Chondrocyte (in vitro differentiated cells): ENCODE measurements around the gene ARAP1. TPM values are rescaled to one million over a fixed set of nuclear protein-coding genes. Genes with fewer than 3 reads are reported as not detected.

ENCODE experiments used
- DNase-seq: peaks from one replicate; pipeline ENCODE4 v3.0.0; 2021; ENCODE audit warnings: mixed read lengths, low spot score
- H3K27ac Mint-ChIP-seq: one replicate; pipeline ENCODE4 v1.8.0; 2021; ENCODE audit warnings: mild to moderate bottlenecking, moderate library complexity, mixed read lengths; ENCODE audit not compliant: unreplicated experiment
- H3K27me3 Mint-ChIP-seq: 2 replicates; pipeline ENCODE4 v1.8.0; 2021; ENCODE audit warnings: low read depth, mixed read lengths
- H3K36me3 Mint-ChIP-seq: 2 replicates; pipeline ENCODE4 v1.8.0; 2021; ENCODE audit warnings: low read depth, mixed read lengths
- H3K4me1 Mint-ChIP-seq: 2 replicates; pipeline ENCODE4 v1.8.0; 2021; ENCODE audit warnings: low read depth, mild to moderate bottlenecking, mixed read lengths
- H3K4me3 Mint-ChIP-seq: one replicate; pipeline ENCODE4 v1.8.0; 2021; ENCODE audit warnings: mild to moderate bottlenecking, moderate library complexity, mixed read lengths; ENCODE audit not compliant: unreplicated experiment
- H3K9me3 Mint-ChIP-seq: 2 replicates; pipeline ENCODE4 v1.8.0; 2021; ENCODE audit warnings: low read depth, mixed read lengths
- total RNA-seq: library from RNA; stranded (reverse); gene quantifications from 3 replicates; pipeline ENCODE4 v1.2.1, GENCODE V29; 2021
- TF ChIP-seq, protein P1 (sequence below): fragments of 200-600 bp; sonication (generic); IDR thresholded peaks from 2 replicates; pipeline ENCODE4 v1.5.0; 2021; ENCODE audit warnings: antibody characterized with exemption, mild to moderate bottlenecking, moderate library complexity

Gene ARAP1
- total RNA-seq, 1 donor from 2014 or later = 45.3 TPM

DNA sequence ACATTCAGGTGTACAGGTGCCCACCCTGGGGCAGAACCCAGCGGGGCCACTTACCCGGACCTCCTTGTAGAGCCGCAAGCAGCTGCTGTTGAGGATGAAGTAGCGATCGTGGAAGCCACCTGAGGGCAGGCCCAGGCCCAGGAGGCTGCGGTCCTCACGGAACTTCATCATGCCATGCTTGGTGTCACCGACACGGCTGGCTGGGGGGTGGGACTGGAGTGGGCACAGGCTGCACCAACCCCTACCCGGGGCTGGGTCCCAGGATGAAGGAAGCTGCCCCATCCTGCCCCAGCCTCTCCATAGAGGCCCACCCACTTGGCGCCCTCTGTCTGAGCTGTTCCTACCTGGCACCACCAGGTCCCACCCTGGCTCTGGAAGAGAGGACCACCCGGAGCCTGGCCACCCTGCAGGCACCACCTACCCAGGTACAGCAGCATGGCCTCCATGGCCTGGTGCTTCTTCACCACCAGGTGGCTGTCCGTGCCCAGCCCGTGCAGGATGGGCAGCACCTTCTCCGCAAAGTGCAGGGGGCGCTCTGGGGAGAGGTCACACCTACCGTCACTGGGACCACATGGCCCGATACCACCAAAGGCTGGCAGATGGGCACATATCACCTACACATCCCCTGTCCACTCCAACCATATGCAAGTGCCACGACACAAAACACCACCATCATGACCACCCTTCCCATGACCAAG is 58.8 kb downstream of the ARAP1 start:
- H3K27me3 Mint-ChIP-seq = no peaks in the 10 kb centered on the region
- H3K4me3 Mint-ChIP-seq = no peak overlapping the region
- no peak overlapping the region for H3K27ac Mint-ChIP-seq
- TF ChIP-seq, protein P1, sequence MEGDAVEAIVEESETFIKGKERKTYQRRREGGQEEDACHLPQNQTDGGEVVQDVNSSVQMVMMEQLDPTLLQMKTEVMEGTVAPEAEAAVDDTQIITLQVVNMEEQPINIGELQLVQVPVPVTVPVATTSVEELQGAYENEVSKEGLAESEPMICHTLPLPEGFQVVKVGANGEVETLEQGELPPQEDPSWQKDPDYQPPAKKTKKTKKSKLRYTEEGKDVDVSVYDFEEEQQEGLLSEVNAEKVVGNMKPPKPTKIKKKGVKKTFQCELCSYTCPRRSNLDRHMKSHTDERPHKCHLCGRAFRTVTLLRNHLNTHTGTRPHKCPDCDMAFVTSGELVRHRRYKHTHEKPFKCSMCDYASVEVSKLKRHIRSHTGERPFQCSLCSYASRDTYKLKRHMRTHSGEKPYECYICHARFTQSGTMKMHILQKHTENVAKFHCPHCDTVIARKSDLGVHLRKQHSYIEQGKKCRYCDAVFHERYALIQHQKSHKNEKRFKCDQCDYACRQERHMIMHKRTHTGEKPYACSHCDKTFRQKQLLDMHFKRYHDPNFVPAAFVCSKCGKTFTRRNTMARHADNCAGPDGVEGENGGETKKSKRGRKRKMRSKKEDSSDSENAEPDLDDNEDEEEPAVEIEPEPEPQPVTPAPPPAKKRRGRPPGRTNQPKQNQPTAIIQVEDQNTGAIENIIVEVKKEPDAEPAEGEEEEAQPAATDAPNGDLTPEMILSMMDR = no peak
- no peaks in the 10 kb centered on the region for H3K4me1 Mint-ChIP-seq
- DNase-seq = no peak
- H3K36me3 Mint-ChIP-seq = peaks cover 37% of the 10 kb centered on the region
- H3K9me3 Mint-ChIP-seq = no peaks in the 10 kb centered on the region

DNA sequence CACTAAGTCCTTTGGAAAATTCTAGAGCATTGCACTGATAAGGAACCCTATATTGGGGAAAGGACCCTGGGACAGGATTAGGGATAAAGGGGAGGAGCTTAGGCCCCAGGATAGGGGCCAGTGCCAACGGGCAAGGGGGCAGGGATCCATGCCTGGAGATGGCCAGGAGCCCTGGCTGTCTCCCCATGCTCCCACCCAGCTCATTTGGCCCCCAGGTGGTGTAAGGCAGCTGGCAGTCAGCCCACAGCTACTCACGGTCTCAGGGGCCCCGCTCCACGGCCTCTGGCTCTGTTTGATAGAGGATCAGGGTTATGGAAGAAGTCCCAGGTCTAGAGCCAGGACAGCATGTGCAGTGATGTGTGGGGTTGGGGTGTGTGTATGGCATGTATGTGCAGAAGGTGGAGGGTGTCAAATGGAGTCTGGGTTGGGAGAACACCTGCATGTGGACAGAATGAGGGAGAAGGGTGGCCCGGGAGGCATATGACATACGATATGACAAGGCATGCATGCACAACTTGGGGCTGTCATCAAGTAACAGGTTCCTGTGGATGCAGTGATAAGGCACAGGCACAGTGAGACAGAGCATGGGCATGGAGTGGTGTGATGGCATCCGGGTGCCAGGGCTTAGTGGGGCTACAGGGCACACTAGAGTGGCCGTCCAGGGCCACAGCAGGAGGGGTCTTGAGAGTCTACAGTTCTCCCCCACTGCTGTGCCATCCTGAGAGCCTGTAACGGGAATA is 59.5 kb downstream of the ARAP1 start:
- no peaks in the 10 kb centered on the region for H3K4me1 Mint-ChIP-seq
- H3K36me3 Mint-ChIP-seq = peaks cover 37% of the 10 kb centered on the region
- no peak overlapping the region for H3K4me3 Mint-ChIP-seq
- H3K27ac Mint-ChIP-seq = no peak overlapping the region
- no peak for DNase-seq
- TF ChIP-seq, protein P1 = no peak
- H3K27me3 Mint-ChIP-seq = no peaks in the 10 kb centered on the region
- no peaks in the 10 kb centered on the region for H3K9me3 Mint-ChIP-seq

- Mint-ChIP-seq H3K4me1 (no peaks in the 10 kb centered on the region), H3K27me3 (no peaks in the 10 kb centered on the region), H3K4me3 (no peak overlapping the region), H3K27ac (no peak overlapping the region), H3K9me3 (no peaks in the 10 kb centered on the region), H3K36me3 (peaks cover 31% of the 10 kb centered on the region)
- DNase-seq = no peak
- TF ChIP-seq, protein P1 = no peak
Measured at GRCh38 chr11:72690166-72690565, 62.0 kb downstream of the ARAP1 start.

- no peak overlapping the region for H3K4me3 Mint-ChIP-seq
- H3K9me3 Mint-ChIP-seq = no peaks in the 10 kb centered on the region
- no peak overlapping the region for H3K27ac Mint-ChIP-seq
- H3K36me3 Mint-ChIP-seq = peaks cover 22% of the 10 kb centered on the region
- no peak for DNase-seq
- no peaks in the 10 kb centered on the region for H3K27me3 Mint-ChIP-seq
- H3K4me1 Mint-ChIP-seq = peaks cover 8% of the 10 kb centered on the region
- TF ChIP-seq, protein P1 = no peak
Measured at GRCh38 chr11:72688929-72689328, 63.3 kb downstream of the ARAP1 start.

DNA sequence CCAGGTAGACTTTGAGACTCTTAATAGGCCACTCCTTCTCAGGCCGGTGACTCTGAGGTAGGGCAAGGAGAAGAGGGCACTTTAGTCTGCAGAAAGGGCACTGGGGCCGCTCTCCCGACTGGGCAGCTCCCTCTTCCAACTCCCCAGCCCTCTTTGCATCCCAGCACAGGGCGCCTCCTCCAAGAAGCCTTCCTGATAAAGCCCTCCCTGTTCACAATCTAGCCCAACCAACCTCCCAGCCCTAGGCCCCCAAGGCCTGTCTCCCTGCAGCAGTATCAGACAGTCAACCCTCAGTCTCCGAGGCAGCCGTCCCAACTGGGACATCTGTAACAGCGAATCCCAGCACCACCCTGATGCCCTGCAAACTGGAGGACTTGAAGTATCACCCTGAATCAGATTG is 63.7 kb downstream of the ARAP1 start:
- no peak overlapping the region for H3K27ac Mint-ChIP-seq
- peaks cover 10% of the 10 kb centered on the region for H3K4me1 Mint-ChIP-seq
- DNase-seq = no peak
- TF ChIP-seq, protein P1 = no peak
- no peak overlapping the region for H3K4me3 Mint-ChIP-seq
- H3K27me3 Mint-ChIP-seq = no peaks in the 10 kb centered on the region
- no peaks in the 10 kb centered on the region for H3K9me3 Mint-ChIP-seq
- H3K36me3 Mint-ChIP-seq = peaks cover 20% of the 10 kb centered on the region
